HCT116 (cell line): Measurements from ENCODE around the gene CDH22.

Source experiments
- POLR2A ChIP-seq: IDR thresholded peaks from 2 replicates; pipeline ENCODE4 v1.7.0; 2011; ENCODE audit warnings: borderline replicate concordance; ENCODE audit not compliant: insufficient read depth, insufficient read length; ENCODE audit errors: extremely low read depth
- TF ChIP-seq, protein P1 (sequence below), 3 experiments: fragments of 200-600 bp in 1 of 3; sonication (generic) in 1 of 3; IDR thresholded peaks in 2 of 3; conservative IDR thresholded peaks in 1 of 3; 2 replicates each; pipeline ENCODE4 v1.5.1; 2012 to 2017; ENCODE audit warnings: low read depth in 2 of 3, low read length in 2 of 3, antibody characterized with exemption in 1 of 3, borderline replicate concordance in 1 of 3, control low read depth in 1 of 3, mild to moderate bottlenecking in 1 of 3, mixed read lengths in 1 of 3, mixed run types in 1 of 3, moderate library complexity in 1 of 3; ENCODE audit not compliant: insufficient read depth in 1 of 3

- no peak for TF ChIP-seq POLR2A
- TF ChIP-seq, protein P1, sequence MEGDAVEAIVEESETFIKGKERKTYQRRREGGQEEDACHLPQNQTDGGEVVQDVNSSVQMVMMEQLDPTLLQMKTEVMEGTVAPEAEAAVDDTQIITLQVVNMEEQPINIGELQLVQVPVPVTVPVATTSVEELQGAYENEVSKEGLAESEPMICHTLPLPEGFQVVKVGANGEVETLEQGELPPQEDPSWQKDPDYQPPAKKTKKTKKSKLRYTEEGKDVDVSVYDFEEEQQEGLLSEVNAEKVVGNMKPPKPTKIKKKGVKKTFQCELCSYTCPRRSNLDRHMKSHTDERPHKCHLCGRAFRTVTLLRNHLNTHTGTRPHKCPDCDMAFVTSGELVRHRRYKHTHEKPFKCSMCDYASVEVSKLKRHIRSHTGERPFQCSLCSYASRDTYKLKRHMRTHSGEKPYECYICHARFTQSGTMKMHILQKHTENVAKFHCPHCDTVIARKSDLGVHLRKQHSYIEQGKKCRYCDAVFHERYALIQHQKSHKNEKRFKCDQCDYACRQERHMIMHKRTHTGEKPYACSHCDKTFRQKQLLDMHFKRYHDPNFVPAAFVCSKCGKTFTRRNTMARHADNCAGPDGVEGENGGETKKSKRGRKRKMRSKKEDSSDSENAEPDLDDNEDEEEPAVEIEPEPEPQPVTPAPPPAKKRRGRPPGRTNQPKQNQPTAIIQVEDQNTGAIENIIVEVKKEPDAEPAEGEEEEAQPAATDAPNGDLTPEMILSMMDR (IDR thresholded peaks at IDR 0.05 in 2 of 3, conservative IDR thresholded peaks at IDR 0.05 in 1 of 3; ENCODE audit: borderline replicate concordance in 1 of 3, insufficient read depth in 1 of 3, low read depth in 2 of 3, low read length in 2 of 3) = no peak
Measured at GRCh38 chr20:46191168-46191540, 117.1 kb downstream of the CDH22 start.
